Renal cortex interstitium (tissue), 11 donors: ENCODE data around the gene COL27A1. TPM values are rescaled to one million over a fixed set of nuclear protein-coding genes. Genes with fewer than 3 reads are reported as not detected.

Source experiments
- DNase-seq, 11 donors: peaks; one replicate each; pipeline ENCODE4 v3.0.0-alpha.2; 2013; ENCODE audit warnings: low read depth in 9 of 11, low spot score in 4 of 11; ENCODE audit errors: extremely low read depth in 1 of 11
- polyA plus RNA-seq, 3 donors: library from polyadenylated mRNA; unstranded; fragments of 120-200 nt; gene quantifications; one replicate each; pipeline ENCODE4 v1.2.1, GENCODE V29; 2013; ENCODE audit not compliant: insufficient read length in 3 of 3

Gene COL27A1
- polyA plus RNA-seq, 3 donors = 28.8 to 61.9 (median 35.1) TPM

DNA sequence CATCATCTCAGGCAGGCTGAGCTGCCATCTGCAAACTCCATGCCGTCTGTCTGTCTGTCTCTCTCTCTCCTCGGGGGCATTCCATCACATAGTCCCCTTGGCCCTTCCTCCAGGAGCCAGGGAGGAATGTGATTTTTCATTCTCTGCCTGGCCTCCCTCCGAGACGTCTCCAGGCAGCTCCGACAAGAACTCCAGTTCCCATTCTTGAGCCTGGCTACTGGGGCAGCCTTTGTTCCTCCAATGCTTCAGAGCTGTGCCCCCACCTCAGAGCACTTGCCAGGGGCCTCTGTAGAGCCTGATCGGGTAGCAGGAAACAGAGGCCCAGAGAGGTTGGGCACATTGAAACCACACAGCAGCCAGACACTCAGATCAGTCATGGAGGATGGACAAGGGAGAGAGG lies 74.0 kb downstream of the COL27A1 start:
- DNase-seq = no peak

GRCh38 chr9:114230068-114230467 lies 74.7 kb downstream of the COL27A1 start:
- no peak for DNase-seq

DNA sequence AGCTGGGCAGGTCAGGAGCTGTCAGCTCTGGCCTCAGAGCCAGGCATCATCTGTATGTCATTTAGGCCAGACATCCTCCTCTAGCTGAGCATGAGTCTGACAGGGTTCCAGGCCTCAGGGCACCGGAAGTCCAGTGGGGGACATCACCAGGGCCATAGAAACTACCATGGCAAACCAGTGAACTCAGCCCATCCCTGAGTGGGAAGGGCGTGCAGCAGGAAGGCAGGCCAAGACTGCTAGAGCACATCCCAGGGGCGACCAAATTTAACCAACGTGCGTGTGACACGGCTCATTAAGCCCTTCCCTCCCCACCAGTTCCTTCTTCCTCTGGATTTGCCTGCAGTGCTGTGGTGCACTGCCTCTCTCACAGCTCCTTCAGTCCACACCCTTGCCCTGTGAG lies 75.9 kb downstream of the COL27A1 start:
- no peak for DNase-seq

GRCh38 chr9:114231719-114232449 lies 76.5 kb downstream of the COL27A1 start:
- no peak for DNase-seq

GRCh38 chr9:114233491-114234185 lies 78.3 kb downstream of the COL27A1 start:
- no peak for DNase-seq

GRCh38 chr9:114235033-114235661 lies 79.8 kb downstream of the COL27A1 start:
- DNase-seq = no peak

DNA sequence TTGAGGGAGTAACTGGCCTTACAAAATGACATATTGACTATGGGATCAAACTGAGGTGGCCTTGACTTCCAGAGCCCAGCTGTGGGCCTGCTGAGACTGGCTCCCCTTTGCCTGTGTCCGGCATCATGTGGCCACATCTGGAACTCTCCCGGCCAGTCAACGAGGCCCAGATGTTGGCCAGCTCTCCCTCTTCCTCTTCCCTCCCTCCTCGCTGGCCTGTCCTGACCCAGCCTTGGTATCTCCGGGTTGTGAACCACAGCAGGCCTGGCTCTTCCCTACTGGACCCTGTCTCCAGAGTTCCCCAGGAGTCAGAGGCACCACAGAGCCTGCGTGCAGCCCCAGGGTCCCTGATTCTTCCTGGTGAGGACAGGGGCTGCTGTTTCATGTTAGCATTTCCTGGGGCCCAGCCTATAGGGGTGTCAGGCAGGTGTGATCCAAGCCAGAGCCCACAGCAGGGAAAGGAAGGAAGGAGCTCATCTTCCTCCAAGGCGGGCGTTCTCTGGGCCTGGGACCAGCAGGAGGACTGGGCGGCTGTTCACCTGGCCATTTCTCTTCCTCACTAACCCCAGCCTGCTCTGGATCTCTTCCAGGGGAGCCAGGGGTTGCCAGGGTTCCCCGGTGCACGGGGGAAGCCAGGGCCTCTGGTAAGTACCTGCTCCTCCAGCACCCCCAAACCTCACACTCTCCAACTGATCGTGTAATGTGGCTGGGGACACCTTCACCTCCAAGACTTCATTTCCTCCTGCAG lies 81.2 kb downstream of the COL27A1 start:
- DNase-seq = no peak

GRCh38 chr9:114237247-114237646 lies 81.9 kb downstream of the COL27A1 start:
- no peak for DNase-seq

GRCh38 chr9:114237781-114238180 lies 82.4 kb downstream of the COL27A1 start:
- no peak for DNase-seq

GRCh38 chr9:114238472-114238871 lies 83.1 kb downstream of the COL27A1 start:
- no peak for DNase-seq

GRCh38 chr9:114238891-114239875 lies 83.8 kb downstream of the COL27A1 start:
- no peak for DNase-seq

DNA sequence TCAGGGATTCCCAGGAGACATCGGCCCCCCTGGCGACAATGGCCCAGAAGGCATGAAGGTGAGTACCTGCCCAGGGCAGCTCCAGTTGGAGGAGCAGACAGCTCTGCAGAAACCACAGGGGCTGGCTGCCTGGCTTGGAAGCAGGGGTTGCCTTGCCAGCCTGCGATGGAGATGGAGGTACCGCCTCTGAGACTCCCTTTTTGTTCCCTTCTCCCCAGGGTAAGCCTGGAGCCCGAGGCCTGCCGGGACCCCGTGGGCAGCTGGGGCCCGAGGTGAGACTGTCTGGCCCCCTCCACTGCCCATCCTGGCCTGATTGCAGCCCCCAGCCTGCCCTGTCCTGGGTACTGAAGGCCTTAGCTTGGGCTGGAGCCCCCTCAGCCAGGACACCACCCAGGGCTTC lies 84.9 kb downstream of the COL27A1 start:
- DNase-seq = no peak

GRCh38 chr9:114240647-114241558 lies 85.6 kb downstream of the COL27A1 start:
- no peak for DNase-seq

GRCh38 chr9:114242837-114243236 lies 87.5 kb downstream of the COL27A1 start:
- no peak for DNase-seq

- no peak for DNase-seq
These were observed 87.9 kb downstream of the COL27A1 start for GRCh38 chr9:114243240-114243639.

DNA sequence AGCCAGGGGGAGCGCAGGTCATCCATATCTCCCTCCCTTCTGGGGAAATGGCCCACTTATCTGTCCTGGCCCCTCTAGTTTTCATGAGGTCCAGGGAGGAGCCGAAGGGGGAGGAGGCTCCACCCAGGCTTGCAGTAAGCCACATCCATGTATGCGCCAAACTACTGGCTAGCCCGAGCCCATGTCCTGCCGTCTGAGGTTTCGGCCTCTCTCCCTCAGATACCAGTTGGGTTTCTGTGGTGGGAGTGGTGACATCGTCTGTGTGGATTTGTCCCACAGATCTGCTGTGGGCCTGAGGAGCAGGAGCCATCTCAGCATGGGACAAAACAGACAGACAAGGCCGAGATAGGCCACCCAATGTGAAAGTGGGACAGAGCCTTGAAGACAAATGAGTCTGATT lies 89.2 kb downstream of the COL27A1 start:
- DNase-seq = no peak

GRCh38 chr9:114246558-114246957 lies 91.2 kb downstream of the COL27A1 start:
- DNase-seq = no peak
